ENCODE data around the gene EPHA6.

The EPHA6 gene

GRCh38 chr3:97301114-97301513 is 486.7 kb downstream of the EPHA6 start:
- no peak for TF ChIP-seq EZH2 (IDR thresholded peaks at IDR 0.05)
- TF ChIP-seq POLR2AphosphoS5 (IDR thresholded peaks at IDR 0.05; ENCODE audit: borderline replicate concordance, low read depth, low read length) = no peak
- TF ChIP-seq FOXP2 (optimal IDR thresholded peaks at IDR 0.05; ENCODE audit: control extremely low read depth, extremely low read length, insufficient read depth) = no peak
- DNase-seq (ENCODE audit: low read depth, low spot score) = no peak
- H3K36me3 ChIP-seq (ENCODE audit: insufficient read depth, low read length) = no peaks in the 10 kb centered on the region
- H3K4me3 ChIP-seq = no peak overlapping the region
- no peak overlapping the region for H3K27ac ChIP-seq
- H3K9me3 ChIP-seq (ENCODE audit: low read depth, low read length) = no peaks in the 10 kb centered on the region
- H3K9ac ChIP-seq (ENCODE audit: insufficient read length) = no peak overlapping the region

- Histone ChIP-seq H3K4me3 (no peak overlapping the region), H3K27ac (no peak overlapping the region), H3K9me3 (ENCODE audit: low read depth, low read length) (no peaks in the 10 kb centered on the region), H3K9ac (ENCODE audit: insufficient read length) (no peak overlapping the region), H3K36me3 (ENCODE audit: insufficient read depth, low read length) (no peaks in the 10 kb centered on the region)
- DNase-seq (ENCODE audit: low read depth, low spot score) = no peak
- no peak for TF ChIP-seq EZH2 (IDR thresholded peaks at IDR 0.05)
- TF ChIP-seq POLR2AphosphoS5 (IDR thresholded peaks at IDR 0.05; ENCODE audit: borderline replicate concordance, low read depth, low read length) = no peak
- TF ChIP-seq FOXP2 (optimal IDR thresholded peaks at IDR 0.05; ENCODE audit: control extremely low read depth, extremely low read length, insufficient read depth) = no peak
Measured at GRCh38 chr3:97306226-97306625, 491.8 kb downstream of the EPHA6 start.

GRCh38 chr3:97338375-97338774 is 524.0 kb downstream of the EPHA6 start:
- H3K27ac ChIP-seq = no peak overlapping the region
- no peak for DNase-seq (ENCODE audit: low read depth, low spot score)
- H3K9ac ChIP-seq (ENCODE audit: insufficient read length) = no peak overlapping the region
- H3K36me3 ChIP-seq (ENCODE audit: insufficient read depth, low read length) = no peaks in the 10 kb centered on the region
- no peaks in the 10 kb centered on the region for H3K9me3 ChIP-seq (ENCODE audit: low read depth, low read length)
- H3K4me3 ChIP-seq = no peak overlapping the region
- TF ChIP-seq FOXP2 (optimal IDR thresholded peaks at IDR 0.05; ENCODE audit: control extremely low read depth, extremely low read length, insufficient read depth) (no peak), EZH2 (IDR thresholded peaks at IDR 0.05) (no peak), POLR2AphosphoS5 (IDR thresholded peaks at IDR 0.05; ENCODE audit: borderline replicate concordance, low read depth, low read length) (no peak)

- Histone ChIP-seq H3K27ac (no peak overlapping the region), H3K36me3 (ENCODE audit: insufficient read depth, low read length) (no peaks in the 10 kb centered on the region), H3K9me3 (ENCODE audit: low read depth, low read length) (no peaks in the 10 kb centered on the region), H3K9ac (ENCODE audit: insufficient read length) (no peak overlapping the region), H3K4me3 (no peak overlapping the region)
- TF ChIP-seq FOXP2 (optimal IDR thresholded peaks at IDR 0.05; ENCODE audit: control extremely low read depth, extremely low read length, insufficient read depth) (no peak), EZH2 (IDR thresholded peaks at IDR 0.05) (no peak), POLR2AphosphoS5 (IDR thresholded peaks at IDR 0.05; ENCODE audit: borderline replicate concordance, low read depth, low read length) (no peak)
- no peak for DNase-seq (ENCODE audit: low read depth, low spot score)
Measured at GRCh38 chr3:97340940-97341339, 526.5 kb downstream of the EPHA6 start.

GRCh38 chr3:97347780-97348179 is 533.4 kb downstream of the EPHA6 start:
- no peak overlapping the region for H3K27ac ChIP-seq
- no peak overlapping the region for H3K4me3 ChIP-seq
- no peak overlapping the region for H3K9ac ChIP-seq (ENCODE audit: insufficient read length)
- no peaks in the 10 kb centered on the region for H3K9me3 ChIP-seq (ENCODE audit: low read depth, low read length)
- H3K36me3 ChIP-seq (ENCODE audit: insufficient read depth, low read length) = no peaks in the 10 kb centered on the region
- no peak for DNase-seq (ENCODE audit: low read depth, low spot score)
- TF ChIP-seq FOXP2 (optimal IDR thresholded peaks at IDR 0.05; ENCODE audit: control extremely low read depth, extremely low read length, insufficient read depth) = no peak
- no peak for TF ChIP-seq EZH2 (IDR thresholded peaks at IDR 0.05)
- no peak for TF ChIP-seq POLR2AphosphoS5 (IDR thresholded peaks at IDR 0.05; ENCODE audit: borderline replicate concordance, low read depth, low read length)

- no peak for DNase-seq (ENCODE audit: low read depth, low spot score)
- TF ChIP-seq FOXP2 (optimal IDR thresholded peaks at IDR 0.05; ENCODE audit: control extremely low read depth, extremely low read length, insufficient read depth) (no peak), POLR2AphosphoS5 (IDR thresholded peaks at IDR 0.05; ENCODE audit: borderline replicate concordance, low read depth, low read length) (no peak), EZH2 (IDR thresholded peaks at IDR 0.05) (no peak)
- Histone ChIP-seq H3K36me3 (ENCODE audit: insufficient read depth, low read length) (no peaks in the 10 kb centered on the region), H3K9me3 (ENCODE audit: low read depth, low read length) (no peaks in the 10 kb centered on the region), H3K27ac (no peak overlapping the region), H3K4me3 (no peak overlapping the region), H3K9ac (ENCODE audit: insufficient read length) (no peak overlapping the region)
Measured at GRCh38 chr3:97350971-97351370, 536.6 kb downstream of the EPHA6 start.

- Histone ChIP-seq H3K36me3 (ENCODE audit: insufficient read depth, low read length) (no peaks in the 10 kb centered on the region), H3K4me3 (no peak overlapping the region), H3K9ac (ENCODE audit: insufficient read length) (no peak overlapping the region), H3K9me3 (ENCODE audit: low read depth, low read length) (no peaks in the 10 kb centered on the region), H3K27ac (no peak overlapping the region)
- no peak for DNase-seq (ENCODE audit: low read depth, low spot score)
- TF ChIP-seq EZH2 (IDR thresholded peaks at IDR 0.05) (no peak), POLR2AphosphoS5 (IDR thresholded peaks at IDR 0.05; ENCODE audit: borderline replicate concordance, low read depth, low read length) (no peak), FOXP2 (optimal IDR thresholded peaks at IDR 0.05; ENCODE audit: control extremely low read depth, extremely low read length, insufficient read depth) (no peak)
Measured at GRCh38 chr3:97353176-97353575, 538.8 kb downstream of the EPHA6 start.

GRCh38 chr3:97359977-97360376 is 545.6 kb downstream of the EPHA6 start:
- no peak for TF ChIP-seq EZH2 (IDR thresholded peaks at IDR 0.05)
- TF ChIP-seq POLR2AphosphoS5 (IDR thresholded peaks at IDR 0.05; ENCODE audit: borderline replicate concordance, low read depth, low read length) = no peak
- no peak for TF ChIP-seq FOXP2 (optimal IDR thresholded peaks at IDR 0.05; ENCODE audit: control extremely low read depth, extremely low read length, insufficient read depth)
- H3K36me3 ChIP-seq (ENCODE audit: insufficient read depth, low read length) = no peaks in the 10 kb centered on the region
- DNase-seq (ENCODE audit: low read depth, low spot score) = no peak
- no peak overlapping the region for H3K4me3 ChIP-seq
- H3K27ac ChIP-seq = no peak overlapping the region
- no peak overlapping the region for H3K9ac ChIP-seq (ENCODE audit: insufficient read length)
- H3K9me3 ChIP-seq (ENCODE audit: low read depth, low read length) = no peaks in the 10 kb centered on the region

GRCh38 chr3:97360804-97361203 is 546.4 kb downstream of the EPHA6 start:
- H3K36me3 ChIP-seq (ENCODE audit: insufficient read depth, low read length) = no peaks in the 10 kb centered on the region
- TF ChIP-seq EZH2 (IDR thresholded peaks at IDR 0.05) (no peak), FOXP2 (optimal IDR thresholded peaks at IDR 0.05; ENCODE audit: control extremely low read depth, extremely low read length, insufficient read depth) (no peak), POLR2AphosphoS5 (IDR thresholded peaks at IDR 0.05; ENCODE audit: borderline replicate concordance, low read depth, low read length) (no peak)
- DNase-seq (ENCODE audit: low read depth, low spot score) = no peak
- H3K9ac ChIP-seq (ENCODE audit: insufficient read length) = no peak overlapping the region
- H3K4me3 ChIP-seq = no peak overlapping the region
- H3K9me3 ChIP-seq (ENCODE audit: low read depth, low read length) = no peaks in the 10 kb centered on the region
- no peak overlapping the region for H3K27ac ChIP-seq

All from SK-N-MC (cell line).